Astrocyte (in vitro differentiated cells and primary cell): ENCODE data around the gene NOVA1.

ENCODE experiments used
- EZH2 ChIP-seq: IDR thresholded peaks from 2 replicates; pipeline ENCODE4 v1.6.1; 2012; ENCODE audit warnings: mild to moderate bottlenecking, low read length, inconsistent platforms; ENCODE audit not compliant: insufficient read depth
- TF ChIP-seq, protein P1 (sequence below): IDR thresholded peaks from 2 replicates; pipeline ENCODE4 v1.5.1; 2011; ENCODE audit warnings: low read depth, mild to moderate bottlenecking, inconsistent platforms, low read length, moderate library complexity; ENCODE audit not compliant: insufficient read depth

DNA sequence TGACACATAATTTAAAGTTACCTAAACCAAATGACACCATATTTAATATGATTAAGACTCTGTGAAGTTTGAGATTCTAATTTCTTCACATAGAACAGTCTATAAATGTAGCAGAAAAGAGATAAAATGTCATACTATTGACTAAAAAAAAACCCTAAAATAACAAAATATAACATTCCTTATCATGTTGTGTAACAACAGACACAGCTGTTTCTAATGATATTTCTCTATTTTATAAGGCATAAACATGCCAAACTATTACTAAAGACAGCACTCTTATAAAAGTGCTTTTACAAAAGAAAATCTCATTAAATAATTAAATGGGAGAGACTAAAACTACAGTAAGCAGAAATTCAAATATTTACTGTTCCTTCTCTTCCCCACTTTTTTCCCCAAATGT is 49.4 kb downstream of the NOVA1 start:
- TF ChIP-seq, protein P1, sequence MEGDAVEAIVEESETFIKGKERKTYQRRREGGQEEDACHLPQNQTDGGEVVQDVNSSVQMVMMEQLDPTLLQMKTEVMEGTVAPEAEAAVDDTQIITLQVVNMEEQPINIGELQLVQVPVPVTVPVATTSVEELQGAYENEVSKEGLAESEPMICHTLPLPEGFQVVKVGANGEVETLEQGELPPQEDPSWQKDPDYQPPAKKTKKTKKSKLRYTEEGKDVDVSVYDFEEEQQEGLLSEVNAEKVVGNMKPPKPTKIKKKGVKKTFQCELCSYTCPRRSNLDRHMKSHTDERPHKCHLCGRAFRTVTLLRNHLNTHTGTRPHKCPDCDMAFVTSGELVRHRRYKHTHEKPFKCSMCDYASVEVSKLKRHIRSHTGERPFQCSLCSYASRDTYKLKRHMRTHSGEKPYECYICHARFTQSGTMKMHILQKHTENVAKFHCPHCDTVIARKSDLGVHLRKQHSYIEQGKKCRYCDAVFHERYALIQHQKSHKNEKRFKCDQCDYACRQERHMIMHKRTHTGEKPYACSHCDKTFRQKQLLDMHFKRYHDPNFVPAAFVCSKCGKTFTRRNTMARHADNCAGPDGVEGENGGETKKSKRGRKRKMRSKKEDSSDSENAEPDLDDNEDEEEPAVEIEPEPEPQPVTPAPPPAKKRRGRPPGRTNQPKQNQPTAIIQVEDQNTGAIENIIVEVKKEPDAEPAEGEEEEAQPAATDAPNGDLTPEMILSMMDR: no peak
- no peak for TF ChIP-seq EZH2
